Neural cell (in vitro differentiated cells): ENCODE results near the gene PHOSPHO2.

Source experiments
- CTCF ChIP-seq: fragments of 450-650 bp; IDR thresholded peaks from 2 replicates; pipeline ENCODE4 v1.5.1; 2014; ENCODE audit warnings: antibody characterized with exemption, mild to moderate bottlenecking, moderate library complexity; ENCODE audit not compliant: poor library complexity, severe bottlenecking
- EP300 ChIP-seq: fragments of 450-650 bp; conservative IDR thresholded peaks from 2 replicates; pipeline ENCODE4 v1.6.1; 2014; ENCODE audit warnings: antibody characterized with exemption, mild to moderate bottlenecking, moderate library complexity; ENCODE audit not compliant: poor library complexity, severe bottlenecking
- EZH2 ChIP-seq: fragments of 200-600, 300-800 bp; shearing (Covaris generic), sonication (generic); IDR thresholded peaks from 2 replicates; pipeline ENCODE4 v1.6.1; 2014; ENCODE audit warnings: antibody characterized with exemption, low read length, borderline replicate concordance, mild to moderate bottlenecking; ENCODE audit not compliant: insufficient read depth, poor library complexity, severe bottlenecking
- MXI1 ChIP-seq: fragments of 450-650 bp; conservative IDR thresholded peaks from 2 replicates; pipeline ENCODE4 v1.6.1; 2014; ENCODE audit warnings: antibody characterized with exemption, mild to moderate bottlenecking; ENCODE audit not compliant: poor library complexity, severe bottlenecking
- POLR2AphosphoS5 ChIP-seq: IDR thresholded peaks from 2 replicates; pipeline ENCODE4 v1.6.1; 2012
- RAD21 ChIP-seq: fragments of 450-650 bp; conservative IDR thresholded peaks from 2 replicates; pipeline ENCODE4 v1.6.1; 2014; ENCODE audit warnings: antibody characterized with exemption, mild to moderate bottlenecking, moderate library complexity
- REST ChIP-seq: IDR thresholded peaks from 2 replicates; pipeline ENCODE4 v1.6.1; 2012; ENCODE audit warnings: borderline replicate concordance
- SMC3 ChIP-seq: fragments of 450-650 bp; conservative IDR thresholded peaks from 2 replicates; pipeline ENCODE4 v1.6.1; 2014; ENCODE audit warnings: antibody characterized with exemption, mild to moderate bottlenecking, moderate library complexity; ENCODE audit not compliant: poor library complexity
- TAF1 ChIP-seq: IDR thresholded peaks from 2 replicates; pipeline ENCODE4 v1.6.1; 2012; ENCODE audit warnings: low read depth

GRCh38 chr2:169729274-169729605 is 35.0 kb downstream of the PHOSPHO2 start:
- TF ChIP-seq CTCF (no peak), EZH2 (no peak), RAD21 (no peak), TAF1 (no peak), POLR2AphosphoS5 (no peak), EP300 (peak; percentile 5), REST (no peak), SMC3 (no peak), MXI1 (no peak)
